Left kidney (tissue), 2 donors: Measurements from ENCODE around the gene TPT1. TPM values are rescaled to one million over a fixed set of nuclear protein-coding genes. Genes with fewer than 3 reads are reported as not detected.

Experiments used
- DNase-seq: peaks from one replicate; pipeline ENCODE4 v3.0.0-alpha.2; 2013
- polyA plus RNA-seq: library from polyadenylated mRNA; unstranded; fragments of 120-200 nt; gene quantifications from one replicate; pipeline ENCODE4 v1.2.1, GENCODE V29; 2013; ENCODE audit not compliant: insufficient read length

TPT1 gene
- polyA plus RNA-seq, 1 donor: 5,991 TPM

- DNase-seq: no peak
These were observed 4.8 kb downstream of the TPT1 start for GRCh38 chr13:45336025-45336800.

- DNase-seq: no peak
These were observed 5.5 kb downstream of the TPT1 start for GRCh38 chr13:45335397-45336024.

- DNase-seq: no peak
These were observed 6.7 kb downstream of the TPT1 start for GRCh38 chr13:45333977-45334922.

GRCh38 chr13:45333251-45333976, 7.6 kb downstream of the TPT1 start:
- DNase-seq: no peak

GRCh38 chr13:45332831-45333219, 8.2 kb downstream of the TPT1 start:
- DNase-seq: no peak

GRCh38 chr13:45332036-45332830, 8.8 kb downstream of the TPT1 start:
- DNase-seq: no peak

- no peak for DNase-seq
These were observed 9.3 kb downstream of the TPT1 start for GRCh38 chr13:45331692-45332035.

- no peak for DNase-seq
These were observed 9.8 kb downstream of the TPT1 start for GRCh38 chr13:45331123-45331619.

- no peak for DNase-seq
These were observed 12.3 kb downstream of the TPT1 start for GRCh38 chr13:45328661-45329111.

- DNase-seq: no peak
These were observed 13.6 kb downstream of the TPT1 start for GRCh38 chr13:45327253-45327955.

- no peak for DNase-seq
These were observed 15.2 kb downstream of the TPT1 start for GRCh38 chr13:45325806-45326205.

GRCh38 chr13:45320876-45321629, 19.9 kb downstream of the TPT1 start:
- no peak for DNase-seq

GRCh38 chr13:45316996-45317395, 24.0 kb downstream of the TPT1 start:
- DNase-seq: no peak

GRCh38 chr13:45316338-45316737, 24.6 kb downstream of the TPT1 start:
- no peak for DNase-seq

- DNase-seq: no peak
These were observed 25.3 kb downstream of the TPT1 start for GRCh38 chr13:45315520-45316167.

GRCh38 chr13:45314822-45315221, 26.2 kb downstream of the TPT1 start:
- no peak for DNase-seq

- no peak for DNase-seq
These were observed 30.4 kb downstream of the TPT1 start for GRCh38 chr13:45310341-45311131.

- no peak for DNase-seq
These were observed 34.0 kb downstream of the TPT1 start for GRCh38 chr13:45306966-45307365.
